AG08396 (cell line): ENCODE data around the gene STEAP3.

Source experiments
- DNase-seq: peaks from one replicate; pipeline ENCODE4 v3.0.0; 2012; ENCODE audit warnings: low spot score, mixed read lengths

STEAP3 gene

DNA sequence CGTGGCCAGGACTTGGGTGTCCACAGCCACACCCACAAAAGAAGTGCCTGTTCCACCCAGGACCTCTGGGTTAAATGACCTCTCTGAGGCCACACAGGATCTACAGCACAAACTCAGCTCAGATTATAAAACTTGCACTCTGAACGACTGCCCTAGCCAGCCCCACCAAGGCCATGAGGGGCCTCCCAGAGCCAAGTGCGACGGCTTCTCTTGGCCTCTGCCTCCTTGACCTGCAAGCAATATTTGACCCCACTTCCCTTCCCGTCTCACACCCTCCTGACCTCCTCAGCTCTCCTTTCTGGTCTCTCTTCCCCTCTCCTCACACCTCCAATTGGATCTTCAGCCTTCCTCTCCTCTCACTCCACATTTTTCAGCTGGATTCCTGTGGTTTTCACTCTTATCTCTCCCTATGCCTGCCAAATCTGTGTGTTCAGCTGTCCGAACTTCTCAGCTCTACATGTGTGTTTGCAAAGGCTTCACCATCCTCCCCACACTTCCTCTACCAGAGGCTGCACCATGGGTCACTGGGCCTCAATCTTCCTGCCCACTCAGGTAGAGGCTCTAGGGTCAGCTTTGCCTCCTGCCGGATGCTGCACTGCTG lies 25.3 kb upstream of the STEAP3 start:
- DNase-seq: peak; percentile 45

DNA sequence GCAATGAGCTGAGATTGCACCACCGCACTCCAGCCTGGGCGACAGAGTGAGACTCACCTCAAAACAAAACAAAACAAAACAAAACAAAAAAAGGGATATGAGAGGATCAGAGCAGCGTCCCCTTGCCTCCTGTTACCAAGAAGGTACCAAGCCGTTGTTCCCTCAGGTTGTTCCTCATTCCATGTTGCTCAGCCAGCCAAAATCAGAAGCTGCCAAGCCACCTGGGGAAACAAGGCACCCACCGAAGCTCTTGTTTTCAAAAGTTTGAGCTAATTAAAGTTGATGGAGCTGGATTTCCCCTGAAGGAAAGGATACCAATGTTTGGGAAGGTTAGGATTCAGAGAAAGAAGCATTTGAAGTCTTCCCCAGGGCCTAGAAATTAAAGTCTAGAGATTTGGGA lies 21.8 kb upstream of the STEAP3 start:
- no peak for DNase-seq

DNA sequence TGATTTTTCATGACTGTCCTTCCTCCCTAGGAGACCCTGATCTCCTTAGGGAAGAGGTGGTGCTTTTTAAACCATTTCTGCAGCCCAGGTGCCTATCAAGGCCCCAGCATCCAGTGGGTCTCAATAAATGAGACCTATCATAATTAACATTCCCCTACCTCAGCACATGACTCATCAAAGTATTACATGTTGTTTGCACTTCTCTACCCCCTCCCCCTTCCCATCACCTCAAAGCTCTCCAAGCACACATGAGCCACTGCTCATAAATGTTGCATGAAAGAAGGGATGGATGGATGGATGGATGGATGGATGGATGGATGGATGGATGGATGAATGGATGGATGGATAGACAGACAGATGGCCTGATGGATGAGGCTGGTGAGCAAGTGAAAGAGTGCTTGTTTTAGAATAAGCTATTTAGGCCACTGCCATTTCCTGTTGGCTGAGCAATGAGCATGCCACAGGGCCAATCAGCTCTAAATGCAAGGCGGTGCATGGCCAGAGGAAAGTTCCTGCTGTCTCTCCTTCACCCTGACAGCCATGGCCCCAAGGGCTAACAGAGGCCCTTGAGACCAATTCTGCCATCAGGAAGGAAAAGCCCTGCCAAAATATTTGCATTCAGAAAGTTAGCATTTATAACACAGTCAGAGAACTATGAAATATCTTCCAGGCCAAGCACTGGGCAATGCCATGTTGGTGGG lies 20.9 kb upstream of the STEAP3 start:
- no peak for DNase-seq

DNA sequence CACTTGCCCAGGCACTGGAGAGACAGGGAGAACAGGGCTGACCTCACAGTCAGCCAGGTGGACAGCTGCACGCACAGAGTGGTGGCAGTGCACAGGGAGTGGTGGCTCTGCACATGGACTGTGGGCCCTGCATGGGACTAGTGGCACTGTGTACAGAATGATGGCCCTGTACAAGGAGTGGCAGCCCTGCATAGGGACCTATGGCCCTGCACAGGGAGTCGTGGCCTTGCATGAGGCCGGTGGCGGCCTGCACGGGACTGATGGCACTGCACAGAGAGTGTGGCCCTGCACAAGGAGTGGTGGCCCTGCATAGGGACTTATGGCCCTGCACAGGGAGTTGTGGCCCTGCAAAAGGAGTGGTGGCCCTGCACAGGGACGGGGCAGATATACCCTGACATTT lies 19.1 kb upstream of the STEAP3 start:
- DNase-seq: no peak

DNA sequence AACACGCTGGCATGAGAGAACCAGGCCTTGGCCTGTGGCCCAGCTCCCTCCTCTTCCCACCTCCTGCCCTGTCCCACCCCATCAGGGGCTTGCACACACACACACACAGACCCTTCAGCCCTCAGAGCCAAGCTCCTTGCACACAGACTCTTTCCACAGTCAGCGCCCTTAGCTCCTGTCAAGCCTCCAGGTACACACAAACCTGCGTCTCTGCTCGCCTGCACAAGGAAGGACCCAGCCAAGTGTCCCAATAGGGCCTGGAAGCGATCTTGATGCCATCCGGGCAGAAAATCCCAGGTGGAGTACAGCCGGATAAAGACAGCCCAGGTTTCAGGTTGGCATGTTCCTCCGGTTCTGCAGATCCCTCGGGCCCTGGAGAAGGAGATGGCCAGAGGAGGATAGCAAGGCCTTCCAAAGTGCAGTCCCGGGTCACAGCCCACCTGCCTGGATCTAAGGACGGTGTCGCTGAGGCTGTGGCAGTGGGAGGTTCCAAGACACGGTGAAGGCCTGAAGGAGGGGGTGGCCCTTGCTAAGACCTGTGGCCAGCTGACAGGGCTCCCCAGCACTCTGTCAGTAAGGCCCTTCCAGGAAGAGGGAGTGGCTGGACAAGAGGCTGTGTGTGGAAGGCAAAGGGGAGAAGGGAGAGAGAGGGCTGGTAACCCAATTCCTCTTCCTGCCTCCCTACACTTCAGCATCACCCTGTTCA lies 18.5 kb upstream of the STEAP3 start:
- DNase-seq: no peak

DNA sequence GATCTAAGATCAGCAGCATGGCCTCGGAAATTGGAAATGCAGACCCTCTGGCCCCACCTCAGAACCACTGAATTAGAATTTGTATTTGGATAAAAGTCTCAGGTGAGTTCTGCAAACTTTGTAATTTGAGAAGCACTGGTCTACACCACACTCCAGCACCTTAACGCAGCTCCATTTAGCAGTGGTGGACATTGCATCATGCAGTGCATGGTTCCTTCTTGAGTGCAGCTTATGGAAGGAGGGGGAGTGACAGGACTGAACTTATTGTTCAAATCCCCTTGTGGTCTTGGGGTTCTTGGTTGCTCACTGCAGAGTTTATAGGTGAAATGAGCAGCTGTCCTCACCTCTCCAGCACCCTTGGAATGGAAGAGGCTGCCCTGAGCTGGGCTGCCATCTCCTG lies 17.4 kb upstream of the STEAP3 start:
- DNase-seq: no peak

DNA sequence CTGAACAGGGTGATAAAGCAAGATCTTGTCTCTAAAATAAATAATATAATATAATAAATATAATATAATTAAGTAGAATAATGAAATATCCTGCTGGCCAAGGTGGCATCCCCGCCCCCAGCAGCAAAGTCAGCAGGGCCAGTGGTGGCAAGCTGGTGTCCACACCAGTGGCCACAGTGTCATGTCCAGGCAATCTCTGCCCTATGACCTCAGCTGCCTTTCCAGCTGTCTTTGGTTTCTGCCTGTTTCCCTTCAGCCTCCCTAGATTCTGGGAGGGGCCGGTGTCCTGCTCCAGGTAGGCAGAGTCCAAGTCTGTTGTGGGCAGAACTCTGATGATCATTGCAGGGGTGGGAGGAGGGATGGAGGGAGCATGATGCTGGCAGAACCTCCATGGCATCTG lies 16.2 kb upstream of the STEAP3 start:
- DNase-seq: no peak

DNA sequence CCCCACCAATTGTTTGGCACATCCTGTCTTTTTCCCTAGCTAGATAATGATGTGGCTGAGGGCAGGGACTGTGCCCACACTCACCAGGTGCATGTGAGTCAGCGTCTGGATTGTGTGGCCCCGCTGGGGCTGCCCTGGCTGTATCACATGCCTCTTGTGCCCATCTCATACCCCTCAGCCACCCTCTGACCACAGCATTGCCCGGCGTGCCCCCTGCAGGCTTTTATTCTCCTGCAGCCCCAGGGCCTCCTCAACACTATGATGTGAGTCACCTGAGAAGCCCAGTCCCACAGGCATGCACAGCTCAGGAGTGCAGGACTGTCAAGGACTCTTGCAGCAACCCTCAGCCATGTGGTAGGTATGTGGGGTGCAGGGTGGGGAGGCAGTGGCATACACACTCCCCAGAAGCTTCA lies 14.8 kb upstream of the STEAP3 start:
- no peak for DNase-seq

DNA sequence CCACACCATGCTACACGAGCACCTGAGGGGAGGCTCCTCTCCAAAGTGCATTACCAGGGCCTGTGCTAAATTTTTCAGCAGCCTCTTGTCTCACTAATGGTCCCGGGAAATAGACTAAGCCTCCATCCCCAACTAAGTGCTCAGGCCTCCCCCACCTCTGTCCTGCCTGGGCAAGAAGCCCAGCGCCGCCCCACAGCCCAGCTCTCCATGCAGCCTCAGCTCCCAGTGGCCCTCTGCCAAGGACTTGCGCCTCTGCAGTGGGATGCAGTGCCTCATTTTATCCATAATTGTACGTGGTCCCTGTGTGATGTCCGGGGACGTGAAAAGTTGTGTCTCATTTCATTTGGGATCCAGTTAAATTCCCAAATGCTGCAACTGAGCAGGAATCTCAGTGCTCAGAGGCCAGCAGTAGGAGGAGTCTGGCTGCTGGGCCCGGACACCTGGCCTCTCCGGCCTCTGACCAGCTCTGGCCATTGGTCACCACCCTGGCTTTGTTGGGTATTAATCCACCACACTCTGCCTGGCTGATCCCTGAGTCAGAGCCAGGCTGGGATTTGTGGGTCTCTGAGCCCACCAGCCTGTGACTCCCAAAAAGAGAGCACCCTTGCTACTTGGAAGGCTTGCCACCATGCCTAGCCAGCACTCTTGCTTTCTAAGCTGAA lies 11.4 kb upstream of the STEAP3 start:
- DNase-seq: no peak

DNA sequence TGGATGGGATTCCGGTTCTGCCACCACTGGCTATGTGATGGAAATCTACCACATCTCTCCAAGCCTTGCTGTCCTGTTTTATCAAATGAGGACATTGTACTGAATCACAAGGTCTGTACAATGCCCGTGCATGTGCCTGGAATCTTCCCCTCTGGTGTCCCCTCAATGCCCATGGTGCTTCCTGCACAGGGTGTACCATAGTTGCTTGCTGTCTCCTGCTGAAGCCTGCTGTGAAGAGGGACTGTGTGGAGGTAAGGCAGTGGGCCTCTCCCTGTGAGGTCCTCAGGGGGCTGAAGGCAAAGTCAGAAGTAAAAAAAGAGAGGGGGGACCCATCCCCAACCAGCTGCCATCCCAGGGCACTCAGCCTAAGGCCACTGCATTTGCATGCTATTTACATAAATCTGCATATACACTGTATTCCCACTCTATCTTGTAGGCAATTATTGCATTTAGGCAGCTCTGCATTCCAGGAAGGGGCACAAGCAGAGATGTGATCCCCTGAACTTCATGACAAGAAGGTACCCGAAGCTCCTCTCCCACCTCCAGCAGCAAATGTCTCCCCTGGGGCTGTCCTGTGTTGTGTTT lies 9.1 kb upstream of the STEAP3 start:
- no peak for DNase-seq

DNA sequence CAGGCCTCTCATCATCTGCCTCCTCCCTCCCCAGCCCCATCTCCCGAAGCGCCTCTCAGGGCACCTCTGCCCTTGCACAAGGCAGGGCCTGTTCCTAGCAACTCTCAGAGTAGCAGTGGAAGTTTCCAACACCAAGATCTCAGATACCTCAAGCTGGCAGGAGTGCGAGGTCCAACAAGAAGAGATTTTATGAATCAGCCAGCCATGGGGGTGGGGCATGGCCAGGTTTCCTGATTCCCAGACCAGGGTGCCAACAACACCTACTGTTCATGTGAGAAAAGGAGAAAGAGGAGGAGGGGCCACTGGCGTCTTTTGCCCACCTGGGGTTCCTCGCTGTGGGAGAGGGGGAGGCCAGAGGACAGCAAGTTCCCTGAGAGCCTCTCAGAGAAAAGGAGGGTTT lies 6.6 kb upstream of the STEAP3 start:
- no peak for DNase-seq

DNA sequence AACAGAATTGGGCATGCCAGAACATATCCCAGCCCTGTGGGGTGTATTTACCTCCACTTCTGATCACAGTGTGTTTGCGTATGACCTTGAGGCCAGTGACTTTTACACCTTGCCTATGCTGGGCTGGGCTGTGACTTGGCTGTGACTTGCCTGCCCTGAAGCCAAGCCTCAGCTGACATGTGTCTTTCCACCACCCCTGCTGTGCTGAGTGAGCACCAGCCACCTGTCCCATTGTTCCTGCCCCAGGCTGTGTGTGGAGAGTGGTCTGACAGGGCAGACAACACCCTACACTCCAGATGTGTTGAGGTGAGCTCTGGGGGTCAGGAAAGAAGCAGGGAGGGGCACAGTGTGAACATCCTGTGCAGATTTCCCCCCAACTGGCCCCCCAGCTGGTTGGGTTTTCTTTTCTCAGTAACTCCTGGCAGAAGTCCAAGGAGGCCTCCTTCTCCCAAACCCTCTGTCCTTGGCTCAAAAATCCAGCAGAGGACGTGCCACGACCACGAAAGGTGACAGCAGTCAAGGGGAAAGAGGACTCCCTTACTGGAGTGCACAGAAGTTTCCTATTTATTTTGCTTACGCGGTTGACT lies 5.1 kb upstream of the STEAP3 start:
- peak; percentile 67 for DNase-seq

DNA sequence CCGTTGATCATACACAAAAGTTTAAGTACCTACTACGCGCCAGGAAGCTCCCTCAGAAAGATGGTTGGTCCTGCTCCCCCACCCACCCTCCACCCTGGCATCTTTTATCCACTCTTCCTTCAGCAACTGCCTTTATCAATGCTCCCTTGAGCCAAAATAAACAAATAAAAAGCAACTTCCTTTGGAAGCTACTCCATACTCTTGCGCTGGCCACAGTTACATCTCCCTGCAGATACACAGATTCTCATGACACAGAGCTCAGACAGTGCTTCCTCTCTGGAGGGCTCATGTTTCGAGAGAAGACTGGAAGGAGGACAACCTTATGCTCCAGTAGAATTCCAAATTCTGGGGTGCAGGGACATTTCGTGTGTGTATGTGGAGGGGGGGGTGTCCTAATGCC lies 3.8 kb upstream of the STEAP3 start:
- DNase-seq: no peak

DNA sequence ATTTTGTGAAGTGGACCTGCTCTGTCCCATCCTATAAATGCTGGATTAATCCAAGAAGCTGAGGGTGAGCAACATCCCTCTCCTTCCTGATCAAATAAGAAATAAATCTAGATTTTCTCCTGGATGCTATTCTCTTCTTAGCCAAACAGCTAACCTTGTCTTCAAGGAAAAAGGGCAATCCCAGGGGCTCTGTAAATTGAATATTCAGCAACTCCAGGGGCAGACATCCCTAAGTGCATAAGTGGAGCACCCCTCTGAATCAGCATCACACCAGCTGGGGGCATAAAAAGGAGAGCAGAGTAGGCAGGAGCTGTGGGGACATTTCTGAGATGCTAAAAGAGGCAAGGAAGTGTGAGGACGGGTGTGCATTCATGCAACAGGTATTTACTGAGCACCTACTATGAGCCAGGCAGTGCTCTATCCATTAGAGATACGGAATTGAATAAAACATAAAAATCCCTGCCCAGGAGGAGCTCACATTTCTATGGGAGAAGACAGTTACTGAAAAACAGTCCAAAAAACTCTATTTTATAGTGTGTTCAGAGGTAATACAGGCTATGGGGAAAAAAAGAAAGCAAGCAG lies 2.8 kb upstream of the STEAP3 start:
- no peak for DNase-seq

DNA sequence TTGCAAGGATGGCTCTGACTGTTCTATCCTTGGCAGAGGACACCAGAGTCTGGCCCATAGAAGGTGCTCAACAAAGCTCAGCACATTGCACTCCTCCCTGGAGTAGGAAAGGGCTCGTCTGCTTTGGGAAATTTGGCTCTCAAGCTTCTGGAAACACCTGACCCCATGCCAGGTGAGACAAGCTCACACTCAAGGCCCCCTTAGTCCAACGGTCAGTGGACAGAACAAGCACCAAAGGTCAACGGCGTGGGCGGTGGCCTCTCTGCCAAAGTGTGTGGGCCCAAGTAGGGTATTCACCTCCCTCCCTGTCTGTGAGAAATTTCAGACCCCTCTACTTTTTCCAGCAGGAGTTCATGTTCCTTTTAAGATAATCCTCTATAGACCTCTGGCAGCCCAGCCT lies 2.0 kb upstream of the STEAP3 start:
- DNase-seq: no peak

DNA sequence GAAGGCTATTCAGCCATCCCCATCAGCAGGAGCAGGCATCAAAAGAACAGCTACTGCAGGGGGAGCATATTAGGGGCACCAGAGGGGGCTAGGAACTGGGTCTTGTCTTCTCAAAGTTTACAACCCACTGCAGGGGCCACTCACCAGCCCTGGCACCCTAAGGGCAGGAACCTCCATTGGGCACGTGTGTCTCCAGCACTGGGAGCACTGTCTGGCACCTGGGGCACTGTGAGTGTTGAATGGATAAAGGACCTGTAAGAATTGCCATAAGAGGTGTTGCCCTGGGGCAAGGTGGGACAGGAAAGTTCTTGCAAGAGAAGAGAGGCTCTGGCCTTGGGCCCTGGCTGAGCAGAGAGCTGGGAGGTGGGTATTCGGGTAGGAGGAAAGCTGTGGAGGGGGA lies 1.4 kb upstream of the STEAP3 start:
- no peak for DNase-seq

DNA sequence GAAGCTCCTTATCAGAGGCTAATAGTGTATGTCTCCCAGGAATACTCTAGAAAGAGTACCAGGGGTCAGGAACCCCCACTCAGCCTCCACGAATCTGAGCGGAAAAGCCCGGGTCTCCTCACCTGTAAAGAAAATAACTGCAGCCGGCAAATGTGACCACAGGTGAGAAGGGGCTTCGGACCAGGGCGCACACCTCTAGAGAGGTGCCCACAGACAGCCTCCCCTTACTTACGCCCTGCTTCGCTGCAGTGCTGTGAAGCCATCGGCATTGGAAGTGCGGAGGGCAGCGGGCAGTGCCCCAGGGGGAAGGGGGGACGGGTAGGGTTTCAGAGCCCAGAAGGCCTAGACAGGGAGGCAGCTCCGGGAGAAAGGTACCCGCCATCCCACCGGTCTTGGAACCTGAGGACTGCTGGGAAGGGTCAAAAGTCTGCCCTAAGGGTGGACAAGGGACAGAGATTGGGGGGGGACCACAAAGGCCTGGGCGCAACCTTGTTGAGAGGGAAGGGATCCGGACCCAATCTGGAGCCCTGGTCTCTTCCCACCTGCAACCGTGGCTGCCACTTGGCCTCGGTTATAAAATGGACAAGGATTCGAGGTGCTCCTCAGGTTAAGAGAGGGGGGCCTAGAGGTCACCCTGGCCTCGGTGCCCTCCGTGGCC lies 642 bp upstream of the STEAP3 start:
- no peak for DNase-seq

DNA sequence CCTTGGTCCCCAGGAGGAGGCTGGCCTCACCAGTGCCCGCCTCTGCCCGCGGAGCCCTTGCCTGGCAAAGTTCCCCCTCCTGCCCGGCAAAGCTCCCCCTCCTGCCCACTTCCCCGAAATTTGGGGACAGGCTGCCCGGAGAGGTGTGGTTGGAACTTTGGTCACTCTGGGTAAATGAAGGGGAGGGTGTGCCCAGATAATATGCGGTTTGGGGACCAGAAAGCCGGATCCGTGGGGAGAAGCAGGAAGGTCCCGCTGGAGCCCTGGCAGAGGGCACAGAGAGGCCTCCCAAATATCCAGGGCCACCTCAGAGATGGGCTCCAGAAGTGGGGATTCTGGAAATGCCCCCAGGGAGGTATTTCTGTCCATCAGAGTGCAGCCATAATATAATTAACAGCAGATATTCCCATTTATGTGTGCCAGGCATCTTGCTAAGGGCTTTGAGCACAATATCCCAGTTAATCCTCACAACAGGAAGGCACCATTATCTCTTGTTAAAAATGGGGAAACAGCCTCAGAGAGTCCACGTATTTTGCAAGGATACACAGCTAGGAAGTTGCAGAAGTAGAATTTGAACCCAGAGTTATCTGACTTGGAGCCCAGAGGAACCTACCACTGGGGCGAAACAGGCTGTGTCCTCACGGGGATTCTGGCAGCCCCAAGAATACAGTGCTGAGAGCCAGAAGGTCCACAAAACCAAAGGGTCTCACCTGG lies 914 bp downstream of the STEAP3 start:
- no peak for DNase-seq

DNA sequence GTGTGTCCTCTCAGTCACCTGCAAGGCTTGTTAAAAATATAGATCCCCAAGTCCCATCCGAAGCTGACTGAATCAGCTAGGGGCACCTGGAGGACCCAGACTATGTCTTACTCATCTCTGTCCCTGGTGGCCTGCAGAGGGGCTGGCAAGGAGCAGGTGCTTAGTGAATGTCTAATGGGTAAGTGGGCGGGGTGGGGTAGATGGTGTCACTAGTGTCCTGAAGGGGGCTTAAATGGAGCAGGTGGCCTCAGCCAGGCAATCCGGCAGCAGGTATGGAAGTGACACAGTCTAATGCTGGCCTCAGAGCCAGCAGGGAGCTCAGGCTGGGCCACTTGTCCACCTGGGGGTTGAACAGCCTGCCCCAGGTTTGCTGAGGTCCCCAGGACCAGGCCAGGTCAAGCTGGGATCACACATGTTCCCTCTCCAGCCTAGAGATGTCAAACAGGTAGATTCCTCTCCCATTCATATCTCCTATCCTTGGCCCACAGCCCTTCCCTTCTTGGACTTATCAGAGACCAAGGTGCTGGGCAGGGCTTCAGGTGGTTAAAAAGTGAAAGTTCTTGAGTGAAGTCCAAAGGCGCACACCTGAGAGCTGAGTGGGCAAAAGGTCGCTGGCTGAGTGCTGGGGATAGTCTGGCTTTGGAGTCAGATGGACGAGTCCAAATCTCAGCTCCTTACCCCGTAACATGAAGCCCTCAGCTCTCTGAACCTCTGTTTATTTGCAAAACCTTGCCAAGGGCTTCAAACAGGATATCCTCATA lies 1.7 kb downstream of the STEAP3 start:
- DNase-seq: no peak

DNA sequence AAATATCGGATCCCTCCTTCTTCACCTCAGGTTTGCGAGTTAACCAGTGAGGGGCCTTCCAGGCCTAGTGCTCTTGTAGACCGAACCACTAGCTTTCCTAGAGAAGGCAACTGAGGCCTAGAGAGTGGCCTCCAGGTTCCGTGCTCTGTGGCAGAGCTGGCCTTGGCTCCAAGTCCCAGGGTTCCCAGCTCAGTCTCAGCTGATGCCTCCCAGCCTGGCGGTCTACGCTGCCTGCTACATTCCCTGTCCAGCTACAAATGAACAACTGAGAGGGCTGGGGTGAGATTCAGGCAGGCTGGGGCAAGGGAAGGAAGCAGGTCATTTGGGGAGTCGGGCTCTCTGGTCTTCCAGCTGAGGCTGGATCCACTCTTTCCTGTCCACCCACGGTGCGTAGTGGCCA lies 2.3 kb downstream of the STEAP3 start:
- no peak for DNase-seq
